HCT116 (cell line): ENCODE data around the gene WDR27. TPM values are rescaled to one million over a fixed set of nuclear protein-coding genes. Genes with fewer than 3 reads are reported as not detected.

ENCODE experiments used
- ATAC-seq: fragments of 200-7000 bp; cut with Tn5 transposase; 2 replicates; pipeline ENCODE4 v1.9.1; 2020; ENCODE audit warnings: mild to moderate bottlenecking, moderate library complexity
- BruUV-seq: library from RNA; stranded (reverse); fragments of 400-500 nt; replicated peaks from 2 replicates; lab custom pipeline; 2021; lab: Mats Ljungman, UMichigan
- CTCF ChIA-PET: fragments of 300-600 bp; sonication (Branson Sonifier 250); formaldehyde crosslinking; loops from one replicate; lab custom pipeline; 2021; ENCODE audit warnings: antibody characterized with exemption; lab: Charles Lee
- POLR2A ChIA-PET: fragments of 300-600, 350-600 bp; sonication (Branson Sonifier 250); formaldehyde crosslinking; loops from one replicate; lab custom pipeline; 2021; ENCODE audit warnings: antibody characterized with exemption; lab: Charles Lee
- RAD21 ChIA-PET, 2 experiments: fragments of 300-600 bp; sonication (Branson Sonifier 250); formaldehyde crosslinking; loops; one replicate each; lab custom pipeline; 2023; ENCODE audit warnings: low total read pairs in 2 of 2; ENCODE audit not compliant: uncharacterized antibody in 2 of 2, unreplicated experiment in 2 of 2, low non-redundant PET in 1 of 2; lab: Charles Lee
- DNase-seq: peaks from one replicate; pipeline ENCODE4 v3.0.0-alpha.2; 2010; ENCODE audit warnings: low read depth, low spot score
- H2AFZ ChIP-seq: fragments of 200-600 bp; shearing (Covaris generic), sonication (generic); 2 replicates; pipeline ENCODE4 v1.6.1; 2017; ENCODE audit warnings: low read depth, mixed run types, mixed read lengths, antibody characterized with exemption, low read length; ENCODE audit not compliant: poor library complexity, severe bottlenecking
- H3K27ac ChIP-seq: 2 replicates; pipeline ENCODE4 v1.5.1; 2012; ENCODE audit warnings: low read depth, low read length
- H3K27me3 ChIP-seq: fragments of 200-600 bp; sonication (generic); 2 replicates; pipeline ENCODE4 v1.6.1; 2016; ENCODE audit warnings: mixed run types, low read length, mixed read lengths; ENCODE audit not compliant: insufficient read depth
- H3K36me3 ChIP-seq, 2 experiments: fragments of 200-500 bp in 1 of 2; fragments of 200-600 bp in 1 of 2; sonication (Bioruptor generic) in 1 of 2; sonication (generic) in 1 of 2; 2 replicates each; pipeline versions ENCODE4 v1.5.1 to v1.6.1; 2014 to 2016; ENCODE audit warnings: low read length in 2 of 2, inconsistent platforms in 1 of 2, mixed read lengths in 1 of 2, mixed run types in 1 of 2; ENCODE audit not compliant: insufficient read depth in 2 of 2, control insufficient read depth in 1 of 2
- H3K4me1 ChIP-seq, 2 experiments: fragments of 200-600 bp in 1 of 2; sonication (generic) in 1 of 2; 2 replicates each; pipeline versions ENCODE4 v1.5.1 to v1.6.1; 2012 to 2017; ENCODE audit warnings: low read length in 2 of 2, inconsistent platforms in 1 of 2, mild to moderate bottlenecking in 1 of 2, mixed read lengths in 1 of 2, mixed run types in 1 of 2, moderate library complexity in 1 of 2; ENCODE audit not compliant: insufficient read depth in 2 of 2, control insufficient read depth in 1 of 2
- H3K4me2 ChIP-seq: fragments of 200-600 bp; sonication (generic); 2 replicates; pipeline ENCODE4 v1.6.1; 2017; ENCODE audit warnings: mixed run types, low read length, mixed read lengths
- H3K4me3 ChIP-seq, 2 experiments: fragments of 200-600 bp in 1 of 2; sonication (generic) in 1 of 2; replicated peaks in 1 of 2; 2 replicates each; pipeline ENCODE4 v1.5.1; 2011 to 2016; ENCODE audit warnings: low read length in 2 of 2, control low read depth in 1 of 2, low read depth in 1 of 2, mild to moderate bottlenecking in 1 of 2, mixed read lengths in 1 of 2, mixed run types in 1 of 2
- H3K79me2 ChIP-seq: fragments of 200-600 bp; sonication (generic); 2 replicates; pipeline ENCODE4 v1.6.1; 2017; ENCODE audit warnings: mild to moderate bottlenecking, mixed run types, low read length, moderate library complexity, mixed read lengths; ENCODE audit not compliant: insufficient read depth
- H3K9ac ChIP-seq: fragments of 200-600 bp; sonication (generic); 2 replicates; pipeline ENCODE4 v1.6.1; 2016; ENCODE audit warnings: low read length, mixed read lengths
- H3K9me2 ChIP-seq: fragments of 200-600 bp; sonication (generic), shearing (Covaris generic); 2 replicates; pipeline ENCODE4 v1.6.1; 2017; ENCODE audit warnings: mixed run types, mild to moderate bottlenecking, moderate library complexity; ENCODE audit not compliant: insufficient read depth
- H3K9me3 ChIP-seq, 2 experiments: fragments of 200-500 bp in 1 of 2; fragments of 200-600 bp in 1 of 2; sonication (Bioruptor generic) in 1 of 2; sonication (generic) in 1 of 2; 2 replicates each; pipeline ENCODE4 v1.6.1; 2014 to 2017; ENCODE audit warnings: low read length in 2 of 2, mixed read lengths in 2 of 2, inconsistent platforms in 1 of 2, low read depth in 1 of 2, mild to moderate bottlenecking in 1 of 2, mixed run types in 1 of 2, moderate library complexity in 1 of 2; ENCODE audit not compliant: control insufficient read depth in 1 of 2, insufficient read depth in 1 of 2
- H4K20me1 ChIP-seq: fragments of 200-600 bp; sonication (generic), shearing (Covaris generic); 2 replicates; pipeline ENCODE4 v1.6.1; 2017; ENCODE audit warnings: mixed run types, mild to moderate bottlenecking, moderate library complexity; ENCODE audit not compliant: insufficient read depth
- ATF3 ChIP-seq: IDR thresholded peaks from 2 replicates; pipeline ENCODE4 v1.6.1; 2012
- CBX3 ChIP-seq: IDR thresholded peaks from 2 replicates; pipeline ENCODE4 v1.6.1; 2012; ENCODE audit warnings: low read depth
- CEBPB ChIP-seq: IDR thresholded peaks from 2 replicates; pipeline ENCODE4 v1.6.1; 2012; ENCODE audit warnings: low read depth
- CTCF ChIP-seq, 3 experiments: fragments of 200-600 bp in 1 of 3; sonication (generic) in 1 of 3; IDR thresholded peaks in 2 of 3; conservative IDR thresholded peaks in 1 of 3; 2 replicates each; pipeline ENCODE4 v1.5.1; 2012 to 2017; ENCODE audit warnings: low read depth in 2 of 3, low read length in 2 of 3, antibody characterized with exemption in 1 of 3, borderline replicate concordance in 1 of 3, control low read depth in 1 of 3, mild to moderate bottlenecking in 1 of 3, mixed read lengths in 1 of 3, mixed run types in 1 of 3, moderate library complexity in 1 of 3; ENCODE audit not compliant: insufficient read depth in 1 of 3
- ELF1 ChIP-seq: IDR thresholded peaks from 2 replicates; pipeline ENCODE4 v1.6.1; 2012; ENCODE audit warnings: low read depth, borderline replicate concordance
- MAX ChIP-seq: IDR thresholded peaks from 2 replicates; pipeline ENCODE4 v1.6.1; 2012
- POLR2AphosphoS5 ChIP-seq: IDR thresholded peaks from 2 replicates; pipeline ENCODE4 v1.6.1; 2011; ENCODE audit warnings: mild to moderate bottlenecking, low read depth, low read length, moderate library complexity
- SIN3A ChIP-seq: IDR thresholded peaks from 2 replicates; pipeline ENCODE4 v1.6.1; 2012; ENCODE audit warnings: low read depth
- SP1 ChIP-seq: IDR thresholded peaks from 2 replicates; pipeline ENCODE4 v1.6.1; 2012; ENCODE audit warnings: low read depth
- SRF ChIP-seq: IDR thresholded peaks from 2 replicates; pipeline ENCODE4 v1.6.1; 2012; ENCODE audit warnings: low read depth
- TCF7L2 ChIP-seq: IDR thresholded peaks from 2 replicates; pipeline ENCODE4 v1.7.0; 2011; ENCODE audit warnings: borderline replicate concordance, inconsistent platforms; ENCODE audit not compliant: insufficient read depth, insufficient read length; ENCODE audit errors: extremely low read depth
- YY1 ChIP-seq: IDR thresholded peaks from 2 replicates; pipeline ENCODE4 v1.6.1; 2011; ENCODE audit warnings: low read length, low read depth, moderate library complexity, mild to moderate bottlenecking; ENCODE audit not compliant: insufficient replicate concordance; ENCODE audit errors: extremely low read depth
- ZFX ChIP-seq: fragments of 450-650 bp; IDR thresholded peaks from 2 replicates; pipeline ENCODE4 v1.6.1; 2017
- intact Hi-C: fragments of 100-400 bp; cut with micrococcal nuclease; formaldehyde crosslinking; loops from 2 replicates; pipeline ENCODE4 v1.10.0; 2022
- total RNA-seq: library from RNA; stranded (reverse); gene quantifications from one replicate; pipeline ENCODE4 v1.2.1, GENCODE V29; 2021; ENCODE audit not compliant: unreplicated experiment

WDR27 gene
- total RNA-seq, 1 experiment from 2014 or later, result 60.6 TPM

- TF ChIP-seq CTCF (IDR thresholded peaks at IDR 0.05 in 2 of 3, conservative IDR thresholded peaks at IDR 0.05 in 1 of 3; ENCODE audit: borderline replicate concordance in 1 of 3, insufficient read depth in 1 of 3, low read depth in 2 of 3, low read length in 2 of 3) (no peak), ATF3 (no peak)
Measured at GRCh38 chr6:169656546-169657283, 45.1 kb downstream of the WDR27 start (continued).

GRCh38 chr6:169654598-169655391 is 47.0 kb downstream of the WDR27 start:
- no peak overlapping the region for H3K27ac ChIP-seq

More at GRCh38 chr6:169654598-169655391, 47.0 kb downstream of the WDR27 start:
- H3K4me2 ChIP-seq, result no peak overlapping the region
- peaks cover 15 to 29% of the 10 kb centered on the region in 2 experiments; a peak in 2 of 4 replicates for H3K36me3 ChIP-seq
- no peak overlapping the region for H2AFZ ChIP-seq
- H3K9me2 ChIP-seq, result no peaks in the 10 kb centered on the region
- no peaks in the 10 kb centered on the region for H4K20me1 ChIP-seq
- ChIA-PET CTCF (no interaction called here), RAD21 (no interaction called here), POLR2A (no interaction called here)
- no peaks in the 10 kb centered on the region for H3K79me2 ChIP-seq
- no peak for TF ChIP-seq ZFX
- TF ChIP-seq POLR2AphosphoS5, result no peak
- TF ChIP-seq SP1, result no peak
- no peak for TF ChIP-seq CTCF (IDR thresholded peaks at IDR 0.05 in 2 of 3, conservative IDR thresholded peaks at IDR 0.05 in 1 of 3; ENCODE audit: borderline replicate concordance in 1 of 3, insufficient read depth in 1 of 3, low read depth in 2 of 3, low read length in 2 of 3)
- no peak for TF ChIP-seq SRF
- no peak for TF ChIP-seq TCF7L2
- no peak for TF ChIP-seq YY1
- TF ChIP-seq CBX3, result no peak
- no peak for TF ChIP-seq SIN3A
- TF ChIP-seq CEBPB, result no peak
- TF ChIP-seq MAX, result no peak
- TF ChIP-seq ELF1, result no peak
- TF ChIP-seq, all 23 proteins: peak for 0
- DNase-seq, result no peak
- no peak for ATAC-seq
- H3K4me3 ChIP-seq, result no peak overlapping the region
- H3K4me1 ChIP-seq, result no peaks in the 10 kb centered on the region
- H3K9ac ChIP-seq, result no peak overlapping the region
- H3K9me3 ChIP-seq, result peaks cover 10 to 12% of the 10 kb centered on the region in 2 experiments; a peak in 2 of 4 replicates
- TSS peak; percentile 15 for BruUV-seq
- intact Hi-C loops, result no loop called here
- H3K27me3 ChIP-seq, result no peaks in the 10 kb centered on the region
